Inflammatory macrophage treated with lipopolysaccharide for 1 hour (primary cell): Measurements from ENCODE around the gene RNF208.

Source experiments
- DNase-seq, 2 donors: peaks; one replicate each; pipeline ENCODE4 v3.0.0-alpha.2; 2020 to 2022

RNF208 gene

GRCh38 chr9:137172901-137173795 lies 48.9 kb downstream of the RNF208 start:
- no peak for DNase-seq

GRCh38 chr9:137171149-137171900 lies 50.7 kb downstream of the RNF208 start:
- DNase-seq: no peak

GRCh38 chr9:137170486-137171148 lies 51.4 kb downstream of the RNF208 start:
- DNase-seq: no peak
